GM23248 (cell line): ENCODE measurements around the gene PLBD1. TPM values are rescaled to one million over a fixed set of nuclear protein-coding genes. Genes with fewer than 3 reads are reported as not detected.

ENCODE experiments used
- DNase-seq: peaks from one replicate; pipeline ENCODE4 v3.0.0-alpha.2; 2015
- H2AFZ ChIP-seq: fragments of 200-600 bp; sonication (generic); 2 replicates; pipeline ENCODE4 v1.6.1; 2016; ENCODE audit warnings: antibody characterized with exemption
- H3F3A ChIP-seq: fragments of 200-600 bp; sonication (generic); 2 replicates; pipeline ENCODE4 v1.6.1; 2016; ENCODE audit warnings: mild to moderate bottlenecking, antibody characterized with exemption, mixed run types; ENCODE audit not compliant: insufficient read depth
- H3K27ac ChIP-seq: fragments of 200-600 bp; sonication (generic); 2 replicates; pipeline ENCODE4 v1.5.1; 2016; ENCODE audit warnings: mild to moderate bottlenecking
- H3K27me3 ChIP-seq: fragments of 200-600 bp; sonication (generic); replicated peaks from 2 replicates; pipeline ENCODE4 v1.6.1; 2016; ENCODE audit warnings: mild to moderate bottlenecking; ENCODE audit not compliant: insufficient read depth
- H3K36me3 ChIP-seq: fragments of 200-600 bp; sonication (generic); 2 replicates; pipeline ENCODE4 v1.6.1; 2016; ENCODE audit warnings: low read depth, mild to moderate bottlenecking
- H3K4me1 ChIP-seq: fragments of 200-600 bp; sonication (generic); 2 replicates; pipeline ENCODE4 v1.6.1; 2016; ENCODE audit warnings: mild to moderate bottlenecking; ENCODE audit not compliant: insufficient read depth
- H3K4me2 ChIP-seq: fragments of 200-600 bp; sonication (generic); one replicate; pipeline ENCODE4 v1.6.1; 2016; ENCODE audit warnings: mild to moderate bottlenecking; ENCODE audit not compliant: unreplicated experiment
- H3K4me3 ChIP-seq: fragments of 200-600 bp; sonication (generic); 2 replicates; pipeline ENCODE4 v1.5.1; 2016; ENCODE audit warnings: mild to moderate bottlenecking
- H3K79me2 ChIP-seq: fragments of 200-600 bp; sonication (generic); 2 replicates; pipeline ENCODE4 v1.6.1; 2016; ENCODE audit warnings: mild to moderate bottlenecking; ENCODE audit not compliant: insufficient read depth
- H3K9ac ChIP-seq: fragments of 200-600 bp; sonication (generic); 2 replicates; pipeline ENCODE4 v1.6.1; 2016; ENCODE audit warnings: mild to moderate bottlenecking
- H3K9me2 ChIP-seq: fragments of 200-600 bp; sonication (generic); 2 replicates; pipeline ENCODE4 v1.6.1; 2016; ENCODE audit warnings: mixed run types, mild to moderate bottlenecking, moderate library complexity; ENCODE audit not compliant: insufficient read depth
- H3K9me3 ChIP-seq: fragments of 200-600 bp; sonication (generic); one replicate; pipeline ENCODE4 v1.6.1; 2017; ENCODE audit warnings: low read depth
- H4K20me1 ChIP-seq: fragments of 200-600 bp; sonication (generic); 2 replicates; pipeline ENCODE4 v1.6.0; 2016; ENCODE audit not compliant: insufficient read depth
- EZH2 ChIP-seq: fragments of 200-600 bp; sonication (generic); IDR thresholded peaks from 2 replicates; pipeline ENCODE4 v1.6.1; 2018; ENCODE audit warnings: antibody characterized with exemption, mild to moderate bottlenecking; ENCODE audit not compliant: insufficient read depth, poor library complexity, severe bottlenecking
- EZH2phosphoT487 ChIP-seq: fragments of 200-600 bp; sonication (generic); IDR thresholded peaks from 2 replicates; pipeline ENCODE4 v1.6.1; 2018; ENCODE audit warnings: antibody characterized with exemption, moderate library complexity, mild to moderate bottlenecking, low read depth; ENCODE audit not compliant: insufficient read depth
- WGBS, 2 experiments: methylation state at CpG; one replicate each; pipeline ENCODE4 v1.1.6; 2015 to 2017; ENCODE audit warnings: low lambda C conversion rate in 2 of 2, low coverage in 1 of 2; ENCODE audit errors: missing lambda C conversion rate in 2 of 2; 5-methylcytosine and 5-hydroxymethylcytosine counted together
- in situ Hi-C: fragments of 300-500 bp; cut with MboI; formaldehyde crosslinking; loops from 2 replicates; pipeline ENCODE4 v1.15.0; 2020
- polyA plus RNA-seq: library from polyadenylated mRNA; unstranded; fragments of >200 nt; fragmentation: Nextera tagmentation; extraction: Ambion mirVana; gene quantifications from 2 replicates; pipeline ENCODE4 v1.2.1, GENCODE V29; 2016
- total RNA-seq: library from RNA; depleted of rRNA; stranded (reverse); fragments of >200 nt; shearing (Covaris generic); gene quantifications from 2 replicates; pipeline ENCODE4 v1.2.3, GENCODE V29; 2014

PLBD1 gene
- total and polyA plus RNA-seq, 2 experiments from 2014 or later, result 0.13 to 0.65 TPM

DNA sequence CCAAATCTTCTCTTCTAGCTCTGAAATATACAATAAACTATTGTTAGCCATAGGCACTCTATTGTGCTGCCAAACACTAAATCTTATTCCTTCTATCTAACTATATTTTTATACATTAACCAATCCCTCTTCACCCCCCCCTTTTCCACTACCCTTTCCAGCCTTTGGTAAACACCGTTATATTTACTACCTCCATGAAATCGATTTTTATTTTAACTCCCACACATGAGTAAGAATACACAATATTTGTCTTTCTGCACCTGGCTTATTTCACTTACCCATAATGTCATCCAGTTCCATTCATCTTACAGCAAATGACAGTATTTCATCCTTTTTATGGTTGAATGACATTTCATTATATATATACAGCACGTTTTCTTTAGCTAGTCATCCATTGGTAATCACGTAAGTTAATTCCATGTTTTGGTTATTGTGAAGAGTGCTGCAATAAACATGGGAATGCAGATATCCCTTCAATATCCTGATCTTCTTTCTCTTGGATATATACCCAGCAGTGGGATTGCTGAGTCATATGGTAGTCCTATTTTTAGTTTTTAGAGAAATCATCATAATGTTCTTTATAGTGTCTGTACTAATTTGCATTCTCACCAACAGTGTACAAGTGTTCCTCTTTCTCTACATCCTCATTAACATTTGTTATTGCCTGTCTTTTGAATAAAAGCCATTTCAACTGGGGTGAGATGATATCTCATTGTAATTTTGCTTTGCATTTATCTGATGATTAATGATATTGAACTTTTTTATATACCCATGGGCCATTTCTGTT, 34.2 kb upstream of the PLBD1 start:
- Histone ChIP-seq H3K4me2 (no peak overlapping the region), H3K27me3 (no peaks in the 10 kb centered on the region), H3K79me2 (no peaks in the 10 kb centered on the region), H3K9ac (no peak overlapping the region), H3K9me2 (no peaks in the 10 kb centered on the region), H3K4me1 (no peaks in the 10 kb centered on the region), H3K36me3 (no peaks in the 10 kb centered on the region), H2AFZ (no peak overlapping the region), H3K4me3 (no peak overlapping the region), H3K27ac (no peak overlapping the region), H3K9me3 (peaks cover 4% of the 10 kb centered on the region), H4K20me1 (no peaks in the 10 kb centered on the region), H3F3A (no peaks in the 10 kb centered on the region; the same call in 1 of the 2 replicates)
- WGBS, 2 experiments, result 18 to 25% methylated on average over 4 of the region's 4 CpGs
- DNase-seq, result no peak
- TF ChIP-seq EZH2phosphoT487 (no peak), EZH2 (no peak)
- in situ Hi-C loops, result no loop called here

- H3K27me3 ChIP-seq, result no peaks in the 10 kb centered on the region
- no peaks in the 10 kb centered on the region for H3K4me1 ChIP-seq
- no peak overlapping the region for H3K4me2 ChIP-seq
- H4K20me1 ChIP-seq, result no peaks in the 10 kb centered on the region
- H3K9ac ChIP-seq, result no peak overlapping the region
- no peaks in the 10 kb centered on the region for H3K36me3 ChIP-seq
- H2AFZ ChIP-seq, result no peak overlapping the region
- no peak overlapping the region for H3K27ac ChIP-seq
- no peaks in the 10 kb centered on the region for H3F3A ChIP-seq
- no peaks in the 10 kb centered on the region for H3K79me2 ChIP-seq
- DNase-seq, result no peak
- in situ Hi-C loops, result no loop called here
- no peak overlapping the region for H3K4me3 ChIP-seq
- no peak for TF ChIP-seq EZH2phosphoT487
- no peak for TF ChIP-seq EZH2
- no peaks in the 10 kb centered on the region for H3K9me2 ChIP-seq
- 16 to 22% methylated on average over 3 of the region's 3 CpGs for WGBS, 2 experiments
- H3K9me3 ChIP-seq, result no peaks in the 10 kb centered on the region
Observed at GRCh38 chr12:14597480-14597879, 29.8 kb upstream of the PLBD1 start.

GRCh38 chr12:14591719-14592118, 24.0 kb upstream of the PLBD1 start:
- in situ Hi-C loops, result no loop called here
- no peaks in the 10 kb centered on the region for H3K79me2 ChIP-seq
- H3K27ac ChIP-seq, result no peak overlapping the region
- TF ChIP-seq EZH2, result no peak
- no peak for TF ChIP-seq EZH2phosphoT487
- no peak for DNase-seq
- H4K20me1 ChIP-seq, result no peaks in the 10 kb centered on the region
- no peaks in the 10 kb centered on the region for H3K4me1 ChIP-seq
- no peaks in the 10 kb centered on the region for H3K36me3 ChIP-seq
- no peak overlapping the region for H3K9ac ChIP-seq
- no peaks in the 10 kb centered on the region for H3K9me2 ChIP-seq
- no peak overlapping the region for H2AFZ ChIP-seq
- no peak overlapping the region for H3K4me3 ChIP-seq
- H3K4me2 ChIP-seq, result no peak overlapping the region
- WGBS, 2 experiments, result 10 to 11% methylated on average over 1 of the region's 1 CpG
- H3K9me3 ChIP-seq, result no peaks in the 10 kb centered on the region
- H3K27me3 ChIP-seq, result no peaks in the 10 kb centered on the region
- no peaks in the 10 kb centered on the region for H3F3A ChIP-seq

DNA sequence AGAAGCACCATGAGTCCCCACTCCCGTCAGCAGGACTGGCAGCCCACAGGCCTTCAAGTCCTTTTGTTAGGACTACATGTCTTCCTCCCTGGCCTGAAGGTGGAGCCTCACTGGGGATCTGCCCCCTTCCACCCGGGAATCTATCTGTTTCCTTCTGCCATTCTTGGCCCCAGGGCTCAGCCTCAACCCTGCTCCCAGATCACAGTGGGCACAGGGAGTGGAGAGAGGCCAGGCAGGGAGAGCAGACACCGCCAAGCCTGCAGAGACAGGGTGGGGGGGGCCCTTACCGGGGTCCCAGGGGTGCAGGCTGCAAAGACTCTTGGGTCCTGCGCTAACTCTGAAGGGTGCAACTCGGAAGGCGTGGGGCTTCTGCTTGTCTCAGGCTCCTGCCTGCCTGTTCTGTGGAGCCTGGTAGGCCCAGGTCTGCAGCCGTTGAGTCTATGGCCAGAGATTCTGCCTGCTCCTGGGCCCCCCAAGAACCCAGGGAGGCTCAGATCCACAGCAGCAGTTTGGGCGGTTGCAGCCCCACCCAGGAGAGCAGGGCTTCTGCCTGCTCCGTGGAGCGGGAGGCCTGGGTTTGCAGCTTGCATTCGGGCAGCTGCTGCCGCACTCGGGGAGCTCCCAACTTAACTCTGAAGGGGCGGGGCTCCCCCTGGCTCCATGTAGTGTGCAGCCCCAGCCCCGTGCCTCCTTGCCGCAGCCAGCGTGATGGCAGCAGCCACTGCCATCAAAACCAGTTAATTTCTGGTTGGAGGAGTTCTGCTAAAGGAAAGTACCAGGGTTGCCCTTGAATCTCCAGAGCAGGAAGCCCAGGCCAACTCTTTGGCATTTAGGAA, 21.7 kb upstream of the PLBD1 start:
- no peak overlapping the region for H3K4me3 ChIP-seq
- no peaks in the 10 kb centered on the region for H3K79me2 ChIP-seq
- TF ChIP-seq EZH2phosphoT487, result no peak
- no peak for TF ChIP-seq EZH2
- WGBS, 2 experiments, result 39 to 48% methylated on average over 14 to 18 of the region's 18 CpGs
- no peak overlapping the region for H3K9ac ChIP-seq
- H3K36me3 ChIP-seq, result no peaks in the 10 kb centered on the region
- H3K9me3 ChIP-seq, result no peaks in the 10 kb centered on the region
- no peaks in the 10 kb centered on the region for H4K20me1 ChIP-seq
- no peaks in the 10 kb centered on the region for H3K4me1 ChIP-seq
- H3K4me2 ChIP-seq, result no peak overlapping the region
- H2AFZ ChIP-seq, result no peak overlapping the region
- no peaks in the 10 kb centered on the region for H3K27me3 ChIP-seq
- H3K9me2 ChIP-seq, result no peaks in the 10 kb centered on the region
- DNase-seq, result no peak
- in situ Hi-C loops, result no loop called here
- no peak overlapping the region for H3K27ac ChIP-seq
- H3F3A ChIP-seq, result no peaks in the 10 kb centered on the region
